Panc1 (cell line): ENCODE measurements around the gene TACC2.
"Not testable (repeated sequence)": the region's sequence is repeated elsewhere in the genome, so short reads cannot be mapped to it uniquely, and the experiment has no call there.

ENCODE experiments used
- POLR2AphosphoS5 ChIP-seq: IDR thresholded peaks from 2 replicates; pipeline ENCODE4 v1.6.1; 2012; ENCODE audit warnings: mild to moderate bottlenecking, low read depth, low read length, moderate library complexity
- SIN3A ChIP-seq: IDR thresholded peaks from 2 replicates; pipeline ENCODE4 v1.6.1; 2012; ENCODE audit warnings: low read depth, mild to moderate bottlenecking, low read length, moderate library complexity, borderline replicate concordance; ENCODE audit not compliant: insufficient read depth
- TCF7L2 ChIP-seq: IDR thresholded peaks from 2 replicates; pipeline ENCODE4 v1.6.1; 2011; ENCODE audit warnings: mild to moderate bottlenecking, low read depth, low read length, inconsistent platforms
- TF ChIP-seq, protein P1 (sequence below): fragments of 450-650 bp; IDR thresholded peaks from 2 replicates; pipeline ENCODE4 v1.5.1; 2017; ENCODE audit warnings: mild to moderate bottlenecking
- TF ChIP-seq, protein P2 (sequence below), 2 experiments: IDR thresholded peaks; 2 replicates each; pipeline ENCODE4 v1.6.1; 2011 to 2012; ENCODE audit warnings: low read depth in 2 of 2, control low read depth in 1 of 2, low read length in 1 of 2, mild to moderate bottlenecking in 1 of 2, moderate library complexity in 1 of 2; ENCODE audit not compliant: insufficient read depth in 1 of 2

DNA sequence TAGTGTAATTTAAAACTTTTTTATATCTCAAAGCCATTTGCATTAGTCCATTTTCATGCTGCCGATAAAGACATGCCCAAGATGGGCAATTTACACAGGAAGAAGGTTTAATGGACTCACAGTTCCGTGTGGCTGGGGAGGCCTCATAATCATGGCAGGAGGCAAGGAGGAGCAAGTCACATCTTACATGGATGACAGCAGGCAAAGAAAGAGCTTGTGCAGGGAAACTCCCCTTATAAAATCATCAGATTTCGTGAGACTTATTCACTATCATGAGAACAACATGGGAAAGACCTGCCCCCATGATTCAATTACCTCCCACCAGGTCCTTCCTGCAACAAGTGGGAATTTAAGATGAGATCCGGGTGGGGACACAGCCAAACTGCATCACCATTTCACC lies 2.8 kb downstream of the TACC2 start:
- TF ChIP-seq, protein P1, sequence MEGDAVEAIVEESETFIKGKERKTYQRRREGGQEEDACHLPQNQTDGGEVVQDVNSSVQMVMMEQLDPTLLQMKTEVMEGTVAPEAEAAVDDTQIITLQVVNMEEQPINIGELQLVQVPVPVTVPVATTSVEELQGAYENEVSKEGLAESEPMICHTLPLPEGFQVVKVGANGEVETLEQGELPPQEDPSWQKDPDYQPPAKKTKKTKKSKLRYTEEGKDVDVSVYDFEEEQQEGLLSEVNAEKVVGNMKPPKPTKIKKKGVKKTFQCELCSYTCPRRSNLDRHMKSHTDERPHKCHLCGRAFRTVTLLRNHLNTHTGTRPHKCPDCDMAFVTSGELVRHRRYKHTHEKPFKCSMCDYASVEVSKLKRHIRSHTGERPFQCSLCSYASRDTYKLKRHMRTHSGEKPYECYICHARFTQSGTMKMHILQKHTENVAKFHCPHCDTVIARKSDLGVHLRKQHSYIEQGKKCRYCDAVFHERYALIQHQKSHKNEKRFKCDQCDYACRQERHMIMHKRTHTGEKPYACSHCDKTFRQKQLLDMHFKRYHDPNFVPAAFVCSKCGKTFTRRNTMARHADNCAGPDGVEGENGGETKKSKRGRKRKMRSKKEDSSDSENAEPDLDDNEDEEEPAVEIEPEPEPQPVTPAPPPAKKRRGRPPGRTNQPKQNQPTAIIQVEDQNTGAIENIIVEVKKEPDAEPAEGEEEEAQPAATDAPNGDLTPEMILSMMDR: not testable (repeated sequence)
- TF ChIP-seq POLR2AphosphoS5, SIN3A, TCF7L2: not testable (repeated sequence)
- TF ChIP-seq, protein P2, sequence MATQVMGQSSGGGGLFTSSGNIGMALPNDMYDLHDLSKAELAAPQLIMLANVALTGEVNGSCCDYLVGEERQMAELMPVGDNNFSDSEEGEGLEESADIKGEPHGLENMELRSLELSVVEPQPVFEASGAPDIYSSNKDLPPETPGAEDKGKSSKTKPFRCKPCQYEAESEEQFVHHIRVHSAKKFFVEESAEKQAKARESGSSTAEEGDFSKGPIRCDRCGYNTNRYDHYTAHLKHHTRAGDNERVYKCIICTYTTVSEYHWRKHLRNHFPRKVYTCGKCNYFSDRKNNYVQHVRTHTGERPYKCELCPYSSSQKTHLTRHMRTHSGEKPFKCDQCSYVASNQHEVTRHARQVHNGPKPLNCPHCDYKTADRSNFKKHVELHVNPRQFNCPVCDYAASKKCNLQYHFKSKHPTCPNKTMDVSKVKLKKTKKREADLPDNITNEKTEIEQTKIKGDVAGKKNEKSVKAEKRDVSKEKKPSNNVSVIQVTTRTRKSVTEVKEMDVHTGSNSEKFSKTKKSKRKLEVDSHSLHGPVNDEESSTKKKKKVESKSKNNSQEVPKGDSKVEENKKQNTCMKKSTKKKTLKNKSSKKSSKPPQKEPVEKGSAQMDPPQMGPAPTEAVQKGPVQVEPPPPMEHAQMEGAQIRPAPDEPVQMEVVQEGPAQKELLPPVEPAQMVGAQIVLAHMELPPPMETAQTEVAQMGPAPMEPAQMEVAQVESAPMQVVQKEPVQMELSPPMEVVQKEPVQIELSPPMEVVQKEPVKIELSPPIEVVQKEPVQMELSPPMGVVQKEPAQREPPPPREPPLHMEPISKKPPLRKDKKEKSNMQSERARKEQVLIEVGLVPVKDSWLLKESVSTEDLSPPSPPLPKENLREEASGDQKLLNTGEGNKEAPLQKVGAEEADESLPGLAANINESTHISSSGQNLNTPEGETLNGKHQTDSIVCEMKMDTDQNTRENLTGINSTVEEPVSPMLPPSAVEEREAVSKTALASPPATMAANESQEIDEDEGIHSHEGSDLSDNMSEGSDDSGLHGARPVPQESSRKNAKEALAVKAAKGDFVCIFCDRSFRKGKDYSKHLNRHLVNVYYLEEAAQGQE (IDR thresholded peaks at IDR 0.05; ENCODE audit: insufficient read depth in 1 of 2, low read depth in 2 of 2, low read length in 1 of 2): not testable (repeated sequence)
